Fibroblast of the aortic adventitia (primary cell): ENCODE measurements around the gene GSTCD. TPM values are rescaled to one million over a fixed set of nuclear protein-coding genes. Genes with fewer than 3 reads are reported as not detected.
"Not testable (repeated sequence)": the region's sequence is repeated elsewhere in the genome, so short reads cannot be mapped to it uniquely, and the experiment has no call there.

ENCODE experiments used
- DNase-seq: peaks from one replicate; pipeline ENCODE4 v3.0.0-alpha.2; 2010; ENCODE audit warnings: low read depth
- H3K4me3 ChIP-seq: 2 replicates; pipeline ENCODE4 v1.5.1; 2011; ENCODE audit warnings: low read depth, mild to moderate bottlenecking, control low read depth, low read length, moderate library complexity
- total RNA-seq: library from RNA; depleted of rRNA; stranded (reverse); fragments of >200 nt; gene quantifications from 2 replicates; pipeline ENCODE4 v1.2.3, GENCODE V29; 2012; ENCODE audit warnings: low replicate concordance
- TF ChIP-seq, protein P1 (sequence below): IDR thresholded peaks from 2 replicates; pipeline ENCODE4 v1.5.1; 2011; ENCODE audit warnings: mild to moderate bottlenecking, low read length, control low read depth, inconsistent platforms; ENCODE audit not compliant: insufficient read depth

GSTCD gene
- total RNA-seq, 1 donor: 21.0 TPM

- H3K4me3 ChIP-seq: no peak overlapping the region
- no peak for DNase-seq
- TF ChIP-seq, protein P1, sequence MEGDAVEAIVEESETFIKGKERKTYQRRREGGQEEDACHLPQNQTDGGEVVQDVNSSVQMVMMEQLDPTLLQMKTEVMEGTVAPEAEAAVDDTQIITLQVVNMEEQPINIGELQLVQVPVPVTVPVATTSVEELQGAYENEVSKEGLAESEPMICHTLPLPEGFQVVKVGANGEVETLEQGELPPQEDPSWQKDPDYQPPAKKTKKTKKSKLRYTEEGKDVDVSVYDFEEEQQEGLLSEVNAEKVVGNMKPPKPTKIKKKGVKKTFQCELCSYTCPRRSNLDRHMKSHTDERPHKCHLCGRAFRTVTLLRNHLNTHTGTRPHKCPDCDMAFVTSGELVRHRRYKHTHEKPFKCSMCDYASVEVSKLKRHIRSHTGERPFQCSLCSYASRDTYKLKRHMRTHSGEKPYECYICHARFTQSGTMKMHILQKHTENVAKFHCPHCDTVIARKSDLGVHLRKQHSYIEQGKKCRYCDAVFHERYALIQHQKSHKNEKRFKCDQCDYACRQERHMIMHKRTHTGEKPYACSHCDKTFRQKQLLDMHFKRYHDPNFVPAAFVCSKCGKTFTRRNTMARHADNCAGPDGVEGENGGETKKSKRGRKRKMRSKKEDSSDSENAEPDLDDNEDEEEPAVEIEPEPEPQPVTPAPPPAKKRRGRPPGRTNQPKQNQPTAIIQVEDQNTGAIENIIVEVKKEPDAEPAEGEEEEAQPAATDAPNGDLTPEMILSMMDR: no peak
Observed at GRCh38 chr4:105671301-105671700, 37.3 kb upstream of the GSTCD start.

DNA sequence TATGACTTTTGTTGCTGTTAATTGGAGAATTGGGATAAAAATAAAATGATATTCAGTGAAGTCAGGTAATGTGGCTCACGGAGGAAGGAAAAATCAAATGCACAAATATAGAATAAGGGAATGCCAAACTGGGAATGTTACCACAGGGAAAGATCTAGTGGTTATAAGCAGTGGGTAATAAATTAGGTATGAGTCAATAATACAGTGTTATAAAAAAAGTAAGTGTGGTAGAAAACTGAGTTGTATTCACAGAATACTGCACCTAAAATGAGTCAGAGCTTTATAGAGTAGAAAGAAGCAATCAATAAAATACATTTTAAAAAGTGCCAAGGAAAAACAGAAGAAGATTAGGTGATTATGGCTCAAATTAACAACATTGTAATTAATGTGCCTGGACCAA, 34.6 kb upstream of the GSTCD start:
- no peak overlapping the region for H3K4me3 ChIP-seq
- TF ChIP-seq, protein P1: no peak
- DNase-seq: no peak

- no peak for DNase-seq
- H3K4me3 ChIP-seq: no peak overlapping the region
- TF ChIP-seq, protein P1: no peak
Observed at GRCh38 chr4:105677709-105678108, 30.9 kb upstream of the GSTCD start.

DNA sequence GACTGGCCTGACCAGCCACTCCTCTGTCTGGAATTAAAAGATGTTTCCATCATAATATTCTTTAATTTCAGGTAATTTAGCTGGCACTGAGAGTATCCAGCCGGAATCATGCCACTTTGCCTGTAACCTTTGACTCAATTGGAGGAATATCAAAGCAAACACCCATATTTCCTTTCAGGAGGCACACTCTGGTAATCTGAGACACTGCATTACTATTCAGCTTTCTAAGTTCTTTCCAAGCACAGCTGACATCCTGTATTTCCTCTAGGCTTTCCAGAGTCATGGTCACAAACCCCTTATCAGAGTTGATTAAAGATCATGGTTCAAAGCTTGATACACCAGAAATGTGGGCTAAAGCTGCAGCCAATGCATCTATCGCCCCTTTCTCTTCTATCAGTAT, 29.4 kb upstream of the GSTCD start:
- TF ChIP-seq, protein P1: no peak
- DNase-seq: no peak
- no peak overlapping the region for H3K4me3 ChIP-seq

- no peak overlapping the region for H3K4me3 ChIP-seq
- TF ChIP-seq, protein P1: no peak
- no peak for DNase-seq
Observed at GRCh38 chr4:105683038-105683437, 25.5 kb upstream of the GSTCD start.

DNA sequence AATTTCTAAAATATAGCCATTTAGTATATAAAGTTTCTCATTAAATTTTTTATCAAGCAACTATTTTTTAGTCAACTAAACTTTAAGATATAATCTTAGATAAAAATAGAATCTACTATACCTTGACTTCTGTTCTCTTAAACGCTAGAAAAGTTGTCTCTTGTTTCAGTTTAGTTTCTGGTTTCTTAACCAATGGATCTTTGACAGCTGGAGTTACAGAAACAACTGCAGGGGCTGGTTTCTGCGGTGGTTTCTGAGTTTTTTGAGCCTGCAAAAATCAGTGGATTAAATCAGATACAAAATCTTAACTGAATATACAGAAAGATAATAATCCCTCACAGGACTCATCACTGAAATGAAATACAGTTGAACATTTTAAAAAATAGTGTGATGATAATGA, 22.0 kb upstream of the GSTCD start:
- no peak overlapping the region for H3K4me3 ChIP-seq
- TF ChIP-seq, protein P1: no peak
- no peak for DNase-seq

DNA sequence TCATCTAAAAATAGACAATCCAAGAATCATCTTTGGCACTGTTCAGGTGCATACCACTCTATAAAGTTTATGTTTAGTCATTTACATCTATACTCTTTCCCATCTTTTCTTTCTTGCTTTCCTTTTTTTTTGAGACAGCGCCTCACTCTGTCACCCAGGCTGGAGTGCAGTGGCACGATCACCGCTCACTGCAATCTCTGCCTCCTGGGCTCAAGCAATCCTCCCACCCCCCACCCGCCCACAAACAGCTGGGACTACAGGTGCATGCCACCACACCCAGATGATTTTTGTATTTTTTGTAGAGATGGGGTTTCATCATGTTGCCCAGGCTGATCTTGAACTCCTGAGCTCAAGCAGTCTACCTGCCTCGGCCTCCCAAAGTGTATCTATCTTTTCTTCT, 13.8 kb upstream of the GSTCD start:
- DNase-seq, H3K4me3 ChIP-seq: not testable (repeated sequence)

GRCh38 chr4:105695832-105696231, 12.8 kb upstream of the GSTCD start:
- not testable (repeated sequence) for H3K4me3 ChIP-seq

More at GRCh38 chr4:105695832-105696231, 12.8 kb upstream of the GSTCD start:
- DNase-seq: not testable (repeated sequence)
